Stimulated activated CD4-positive, alpha-beta T cell treated with anti-CD3 and anti-CD28 coated beads, Interleukin-15, amount 100 ng/mL, for 24 hours (primary cell): ENCODE data around the gene RPS15.
"Not testable (repeated sequence)": the region's sequence is repeated elsewhere in the genome, so short reads cannot be mapped to it uniquely, and the experiment has no call there.

Source experiments
- DNase-seq: peaks from one replicate; pipeline ENCODE4 v3.0.0-alpha.2; 2020

The RPS15 gene

GRCh38 chr19:1402411-1403070 is 35.7 kb upstream of the RPS15 start:
- no peak for DNase-seq

- DNase-seq: peak; percentile 99
These were observed 31.2 kb upstream of the RPS15 start for GRCh38 chr19:1406774-1407527.

DNA sequence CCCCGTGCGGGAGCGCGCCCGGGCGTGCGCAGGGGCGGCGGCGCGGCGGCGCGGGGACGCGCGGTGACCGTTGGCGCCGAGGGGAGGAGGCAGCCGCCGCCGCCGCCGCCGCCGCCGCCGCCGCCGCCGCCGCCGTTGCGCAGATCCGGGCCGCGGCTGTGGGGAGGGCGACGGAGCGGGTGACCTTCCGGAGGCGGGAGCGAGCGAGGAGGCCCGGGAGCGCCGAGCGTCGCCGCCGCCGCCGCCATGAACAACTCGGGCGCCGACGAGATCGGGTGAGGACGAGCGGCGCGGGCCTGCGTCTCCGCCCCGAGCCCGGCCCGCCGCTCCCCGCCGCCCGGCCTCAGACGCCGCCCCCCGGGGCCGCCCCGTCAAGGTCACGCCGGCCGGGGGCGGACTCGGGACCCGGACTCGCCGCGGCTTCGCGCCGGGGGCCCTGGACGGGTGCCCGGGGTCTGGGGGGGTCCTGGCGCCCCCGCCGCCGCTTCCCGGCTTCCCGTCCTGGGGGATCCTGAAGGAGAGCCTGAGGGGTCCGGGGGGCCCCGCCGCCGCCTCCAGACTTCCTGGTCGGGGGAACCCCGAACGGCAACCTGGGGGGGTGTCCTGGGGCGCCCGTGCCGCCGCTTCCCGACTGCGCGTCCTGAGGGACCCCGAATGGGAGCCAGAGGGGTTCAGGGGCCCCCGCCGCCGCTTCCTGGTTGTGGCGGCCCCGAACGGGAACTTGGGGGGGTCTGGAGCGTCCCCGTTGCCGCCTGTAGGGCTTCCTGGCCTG is 30.5 kb upstream of the RPS15 start, which contains the start of gene DAZAP1:
DAZAP1 (plus strand) TSS at position 59 of the 772 bp plus-strand sequence; CDS start at position 247, 188 bp downstream.
- peak; percentile 48 for DNase-seq

GRCh38 chr19:1408300-1409203 is 29.6 kb upstream of the RPS15 start:
- peak; percentile 66 for DNase-seq

- DNase-seq: no peak
These were observed 28.8 kb upstream of the RPS15 start for GRCh38 chr19:1409204-1410005.

DNA sequence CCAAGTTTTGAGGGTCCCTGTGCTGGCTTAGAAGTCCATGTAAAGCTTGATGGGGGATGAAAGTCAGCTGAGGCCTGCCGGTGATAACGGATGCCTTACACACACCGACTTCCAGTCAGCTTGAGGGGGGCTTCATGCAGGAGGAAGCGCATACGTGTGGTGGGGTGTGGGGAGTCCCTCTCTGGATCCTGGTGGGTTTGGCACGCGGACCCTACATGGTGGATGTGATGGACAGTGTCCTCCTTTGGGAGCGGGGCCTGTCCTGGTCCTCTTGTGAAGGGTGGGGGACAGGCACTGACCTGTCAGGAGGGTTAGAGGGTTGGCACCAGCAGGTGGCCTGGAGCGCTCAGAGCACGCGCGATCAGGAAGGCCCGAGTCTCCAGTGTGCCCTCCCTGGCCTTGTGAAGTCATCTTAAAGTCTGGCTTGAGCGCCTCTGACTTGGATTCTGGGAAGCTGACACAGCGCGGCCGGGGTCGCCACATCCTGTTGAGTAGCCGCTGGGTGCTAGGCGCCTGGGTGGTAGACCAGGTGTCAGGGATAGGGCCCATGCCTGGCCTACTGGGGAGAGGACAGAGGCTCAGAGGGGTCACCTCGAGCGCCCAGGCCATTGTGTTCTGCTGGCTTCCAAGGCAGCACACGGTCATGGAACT is 27.9 kb upstream of the RPS15 start:
- DNase-seq: peak; percentile 42

- no peak for DNase-seq
These were observed 27.4 kb upstream of the RPS15 start for GRCh38 chr19:1410789-1411188.

DNA sequence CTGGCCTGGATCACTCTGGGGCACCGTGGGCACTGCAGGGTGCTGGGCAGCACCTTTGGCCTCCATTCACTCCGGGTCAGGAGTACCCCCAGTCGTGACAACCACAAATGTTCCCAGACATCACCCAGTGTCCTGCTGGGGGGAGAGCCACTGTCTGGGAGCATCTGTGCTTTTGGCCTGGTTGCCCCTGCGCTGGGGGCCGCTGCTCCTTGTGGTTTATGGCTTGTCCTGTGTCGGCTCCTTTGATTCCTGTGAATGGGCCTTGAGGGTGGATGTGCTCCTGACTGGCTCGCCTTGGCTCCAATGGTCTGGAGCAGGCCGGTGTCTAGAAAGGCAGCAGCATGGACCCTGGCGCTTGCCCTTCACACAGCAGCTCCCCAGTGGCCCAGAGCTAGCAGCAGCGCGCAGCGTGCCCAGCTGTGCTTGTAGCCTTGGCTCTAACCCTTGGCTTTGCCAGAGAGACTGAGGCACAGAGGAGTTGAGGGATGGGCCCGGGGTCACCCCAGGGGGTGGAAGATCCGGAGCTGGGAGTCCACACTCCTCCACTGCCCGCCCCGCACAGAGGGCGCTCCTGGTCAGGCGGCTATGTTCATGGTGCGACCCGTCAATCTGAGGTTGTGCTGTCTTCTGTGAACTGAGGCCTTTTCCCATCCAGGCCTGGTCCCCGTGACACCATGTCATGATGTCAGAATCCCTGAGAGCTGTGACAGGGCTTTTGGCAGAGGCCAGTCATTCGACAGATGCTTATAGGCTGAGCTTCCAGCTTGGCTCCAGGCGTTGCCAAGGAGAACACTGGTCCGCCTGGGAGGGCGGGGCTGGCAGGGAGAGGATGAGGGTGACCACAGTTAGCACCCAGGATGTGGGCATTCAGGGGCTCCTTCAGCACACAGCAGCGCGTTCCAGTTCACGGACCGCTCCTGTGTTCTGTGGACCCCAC is 26.7 kb upstream of the RPS15 start:
- DNase-seq: no peak

DNA sequence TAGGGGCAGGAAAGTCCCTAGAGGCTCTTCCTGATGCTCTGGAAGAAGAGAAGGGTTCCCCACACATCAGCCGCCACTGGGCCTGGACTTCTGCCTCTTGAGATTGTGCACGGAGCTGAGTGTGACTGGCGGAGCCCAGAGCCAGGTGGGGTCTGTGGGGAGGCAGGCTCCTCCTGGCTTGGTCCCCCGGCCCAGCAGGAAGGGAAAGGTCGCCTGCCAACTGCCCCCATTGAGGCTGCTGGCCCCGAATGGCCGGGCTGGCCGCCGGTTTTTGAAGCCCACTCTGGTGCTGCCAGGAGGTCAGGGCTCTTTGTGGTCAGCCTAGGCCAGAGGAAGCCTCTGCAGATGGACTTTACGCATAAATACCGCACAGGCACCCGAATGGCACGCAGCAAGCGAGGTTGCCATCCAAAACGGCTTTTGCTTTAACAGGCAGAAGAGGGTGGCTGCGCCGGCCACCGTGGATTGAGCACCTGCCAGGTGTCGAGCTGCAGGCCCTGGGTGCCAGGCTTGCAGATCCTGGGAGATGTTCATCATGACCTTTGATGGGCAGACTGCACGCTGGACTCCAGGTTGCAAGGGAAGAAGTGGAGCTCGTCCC is 25.8 kb upstream of the RPS15 start:
- no peak for DNase-seq

DNA sequence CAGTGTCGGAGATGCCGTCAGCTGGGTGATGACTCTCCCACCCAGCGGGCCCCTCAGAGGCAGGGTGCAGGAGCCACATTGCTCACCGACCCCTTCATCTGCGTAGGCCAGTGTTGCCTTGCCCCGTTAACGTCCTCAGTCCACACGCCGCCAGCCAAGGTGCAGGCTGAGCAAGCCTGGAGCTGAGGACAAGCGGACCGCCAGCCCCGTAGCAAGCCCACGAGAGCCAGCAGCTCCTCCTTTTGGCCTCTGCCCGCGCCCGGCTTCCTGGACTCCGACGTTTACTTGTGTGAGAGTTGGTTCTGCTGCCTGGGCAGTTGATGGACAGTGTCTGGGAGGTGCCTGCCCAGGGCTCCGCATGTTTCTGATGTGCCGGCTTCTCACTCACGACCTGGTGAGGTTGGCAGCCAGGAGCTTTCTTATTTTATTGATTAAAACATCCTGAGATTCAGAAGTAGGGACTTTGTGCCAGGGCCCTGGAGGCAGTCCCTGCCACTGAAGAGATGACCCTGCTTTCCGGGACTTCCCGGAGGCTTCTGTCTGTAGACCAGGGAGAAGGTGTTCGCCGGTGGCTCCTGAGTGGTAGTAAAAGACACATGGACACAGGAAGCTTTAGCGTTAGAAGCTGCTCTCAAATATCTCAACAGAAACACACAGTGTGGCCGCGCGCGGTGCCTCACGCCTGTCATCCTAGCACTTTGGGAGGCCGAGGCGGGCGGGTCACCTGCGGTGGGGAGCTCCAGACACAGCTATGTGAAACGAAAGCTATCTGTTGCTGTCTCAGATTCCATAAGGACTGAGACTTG is 25.0 kb upstream of the RPS15 start:
- no peak for DNase-seq

DNA sequence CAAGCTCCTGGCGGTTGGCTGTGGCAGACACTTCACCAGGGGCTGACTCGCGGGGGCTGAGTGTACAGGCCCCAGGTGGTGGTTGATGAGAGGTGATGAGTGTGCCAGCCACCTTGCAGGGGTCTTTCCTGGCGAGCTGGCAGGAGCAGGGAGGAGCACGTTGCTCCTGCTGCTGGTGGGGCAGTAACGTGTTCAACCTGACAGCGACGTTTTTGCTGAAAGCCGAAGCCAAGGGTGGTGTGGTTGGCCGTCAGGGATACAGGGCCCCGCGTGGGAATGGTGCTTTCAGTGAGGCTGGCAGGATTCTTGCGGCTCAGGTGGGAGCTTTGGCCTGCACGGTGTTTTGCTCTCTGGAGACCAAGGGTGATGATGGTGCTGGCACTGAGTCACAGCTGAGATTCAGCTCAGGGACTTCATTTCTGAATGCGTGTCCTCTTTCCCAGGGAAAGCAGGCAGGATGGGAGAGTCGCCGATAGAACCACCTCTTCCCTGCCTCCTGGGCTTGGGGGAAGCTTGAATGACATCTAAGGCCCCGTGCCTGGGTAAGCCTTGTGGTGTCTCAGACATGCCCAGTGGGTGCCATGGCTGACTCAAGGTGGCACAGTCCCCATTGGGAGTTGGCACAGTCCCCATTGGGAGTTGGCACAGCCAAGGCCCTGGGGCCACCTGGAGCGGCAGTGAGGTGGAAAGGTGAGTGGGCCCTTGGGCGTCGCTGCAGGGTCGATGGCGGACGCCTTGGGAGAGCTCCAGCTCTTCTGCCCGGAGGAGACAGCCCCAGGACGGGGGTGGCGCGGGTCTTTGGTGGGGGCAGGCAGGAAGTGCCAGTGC is 22.0 kb upstream of the RPS15 start:
- no peak for DNase-seq

- no peak for DNase-seq
These were observed 21.1 kb upstream of the RPS15 start for GRCh38 chr19:1417145-1417544.

- DNase-seq: no peak
These were observed 20.3 kb upstream of the RPS15 start for GRCh38 chr19:1417681-1418495.

GRCh38 chr19:1418496-1418775 is 19.8 kb upstream of the RPS15 start:
- DNase-seq: no peak

DNA sequence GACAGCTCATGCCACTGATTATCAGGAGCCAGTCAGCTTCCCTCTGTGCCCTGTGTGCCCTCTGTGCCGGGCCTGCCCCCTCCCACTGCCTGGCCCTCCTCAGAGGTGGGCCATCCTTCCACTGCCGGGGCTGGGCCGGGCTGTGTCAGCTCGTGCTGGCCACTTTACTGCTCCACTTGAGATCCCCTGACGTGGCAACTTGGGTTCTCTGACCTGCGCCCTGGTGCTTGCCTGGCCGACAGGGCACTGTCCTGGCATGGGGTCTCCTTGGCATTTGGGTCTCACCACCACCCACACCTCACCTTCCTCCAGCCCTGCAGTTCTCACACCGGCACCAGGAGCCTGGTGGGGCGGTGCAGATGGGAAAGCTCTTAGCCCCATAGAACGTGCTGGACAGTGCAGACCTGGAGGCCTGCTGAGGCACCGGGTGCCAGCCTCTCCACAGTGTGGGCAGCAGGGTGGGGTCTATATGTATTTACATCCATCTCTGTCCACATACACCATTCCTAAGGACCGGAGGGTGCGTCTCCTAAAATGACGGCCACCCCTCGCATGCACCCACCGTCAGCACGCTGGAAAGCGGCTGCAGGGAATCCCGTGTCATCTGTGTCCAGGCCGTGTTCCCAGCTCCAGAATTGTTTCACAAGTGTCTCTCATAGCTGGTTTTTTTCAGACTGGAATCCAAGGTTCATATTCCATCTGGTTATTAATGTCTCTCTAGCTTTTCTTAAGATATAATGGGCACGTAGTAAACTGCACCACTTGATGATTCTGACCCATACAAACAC is 19.1 kb upstream of the RPS15 start:
- DNase-seq: no peak

DNA sequence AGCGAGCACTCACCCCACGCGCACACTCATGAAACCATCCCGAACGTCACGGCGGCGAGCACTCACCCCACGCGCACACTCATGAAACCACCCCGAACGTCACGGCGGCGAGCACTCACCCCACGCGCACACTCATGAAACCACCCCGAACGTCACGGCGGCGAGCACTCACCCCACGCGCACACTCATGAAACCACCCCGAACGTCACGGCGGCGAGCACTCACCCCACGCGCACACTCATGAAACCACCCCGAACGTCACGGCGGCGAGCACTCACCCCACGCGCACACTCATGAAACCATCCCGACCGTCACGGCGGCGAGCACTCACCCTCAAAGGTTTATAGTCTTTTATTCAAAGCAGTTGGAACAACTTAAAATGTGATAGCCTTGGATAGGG is 18.1 kb upstream of the RPS15 start:
- not testable (repeated sequence) for DNase-seq
